Body of pancreas (tissue), 4 donors: ENCODE results near the gene FAM120AOS. TPM values are rescaled to one million over a fixed set of nuclear protein-coding genes. Genes with fewer than 3 reads are reported as not detected.

Experiments used
- ATAC-seq: fragments of 150-250 bp; one replicate; pipeline ENCODE4 v1.9.1; 2016
- DNase-seq, 4 donors: peaks; one replicate each; pipeline ENCODE4 v3.0.0-alpha.2; 2019
- H3K27ac ChIP-seq, 4 donors: fragments of 200-600 bp; sonication (generic); 1 replicate in 3 of 4; 2 replicates in 1 of 4; pipeline versions ENCODE4 v1.5.1 to v1.6.1; 2016 to 2019; ENCODE audit warnings: mild to moderate bottlenecking in 1 of 4, mixed read lengths in 1 of 4, moderate library complexity in 1 of 4
- H3K27me3 ChIP-seq, 2 donors: fragments of 200-600 bp; sonication (generic); one replicate each; pipeline ENCODE4 v1.6.0; 2016; ENCODE audit warnings: mild to moderate bottlenecking in 1 of 2
- H3K36me3 ChIP-seq, 2 donors: fragments of 200-600 bp; sonication (generic); replicated peaks in 1 of 2; 2 replicates each; pipeline ENCODE4 v1.5.1; 2016; ENCODE audit warnings: low read depth in 2 of 2; ENCODE audit not compliant: insufficient read depth in 1 of 2
- H3K4me1 ChIP-seq: fragments of 200-600 bp; sonication (generic); one replicate; pipeline ENCODE4 v1.6.0; 2016
- H3K4me3 ChIP-seq, 2 donors: fragments of 200-600 bp; sonication (generic); 1 replicate in 1 of 2; 2 replicates in 1 of 2; pipeline ENCODE4 v1.5.1; 2016 to 2019
- H3K9me3 ChIP-seq, 3 donors: fragments of 200-600 bp; sonication (generic); 1 replicate in 2 of 3; 2 replicates in 1 of 3; pipeline ENCODE4 v1.5.1; 2016
- POLR2A ChIP-seq, 3 donors: fragments of 450-650 bp; IDR thresholded peaks; one replicate each; pipeline ENCODE4 v1.6.1; 2016; ENCODE audit warnings: antibody characterized with exemption in 3 of 3, mild to moderate bottlenecking in 2 of 3
- WGBS, 2 donors: methylation state at CpG; one replicate each; pipeline ENCODE4 v1.1.5; 2017; 5-methylcytosine and 5-hydroxymethylcytosine counted together
- intact Hi-C: fragments of 100-400 bp; cut with DNase I; formaldehyde crosslinking; loops from one replicate; pipeline ENCODE4 v1.15.1; 2023
- total RNA-seq, 2 donors: library from RNA; depleted of rRNA; stranded (reverse); fragments of >200 nt; gene quantifications; one replicate each; pipeline ENCODE4 v1.1.0, GENCODE V29; 2016
- TF ChIP-seq, protein P1 (sequence below), 7 experiments: fragments of 450-650 bp in 4 of 7; fragments of 200-600 bp in 3 of 7; sonication (generic) in 3 of 7; IDR thresholded peaks; one replicate each; pipeline ENCODE4 v1.5.1; 2016 to 2019; ENCODE audit warnings: antibody characterized with exemption in 7 of 7

FAM120AOS gene
- total RNA-seq, 2 donors from 2014 or later, result 35.0 to 44.5 TPM

DNA sequence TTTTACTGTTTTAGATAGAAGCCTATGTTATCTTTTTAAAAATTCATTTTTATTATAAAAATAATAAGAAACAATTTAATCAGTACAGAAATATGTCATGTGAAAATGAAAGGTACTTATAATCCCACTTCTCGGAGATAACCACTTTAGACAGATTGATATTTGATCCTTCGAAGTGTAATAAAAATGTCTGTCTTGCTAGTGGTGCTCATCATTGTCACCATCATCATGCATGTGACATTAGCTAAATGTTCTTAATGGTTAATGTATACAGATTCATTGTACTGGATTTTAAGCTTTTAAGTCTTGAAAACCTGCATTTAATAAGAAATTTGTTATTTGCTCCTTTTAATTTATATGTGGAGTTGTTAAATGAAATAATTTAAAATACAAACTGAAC lies 30.1 kb upstream of the FAM120AOS start:
- ATAC-seq (no peak), DNase-seq (no peak)
- H3K9me3 ChIP-seq, result no peaks in the 10 kb centered on the region
- 94 to 97% methylated on average over 2 of the region's 2 CpGs for WGBS, 2 donors
- no peaks in the 10 kb centered on the region for H3K36me3 ChIP-seq
- H3K4me3 ChIP-seq, result no peak overlapping the region
- no peaks in the 10 kb centered on the region for H3K4me1 ChIP-seq
- TF ChIP-seq, protein P1, sequence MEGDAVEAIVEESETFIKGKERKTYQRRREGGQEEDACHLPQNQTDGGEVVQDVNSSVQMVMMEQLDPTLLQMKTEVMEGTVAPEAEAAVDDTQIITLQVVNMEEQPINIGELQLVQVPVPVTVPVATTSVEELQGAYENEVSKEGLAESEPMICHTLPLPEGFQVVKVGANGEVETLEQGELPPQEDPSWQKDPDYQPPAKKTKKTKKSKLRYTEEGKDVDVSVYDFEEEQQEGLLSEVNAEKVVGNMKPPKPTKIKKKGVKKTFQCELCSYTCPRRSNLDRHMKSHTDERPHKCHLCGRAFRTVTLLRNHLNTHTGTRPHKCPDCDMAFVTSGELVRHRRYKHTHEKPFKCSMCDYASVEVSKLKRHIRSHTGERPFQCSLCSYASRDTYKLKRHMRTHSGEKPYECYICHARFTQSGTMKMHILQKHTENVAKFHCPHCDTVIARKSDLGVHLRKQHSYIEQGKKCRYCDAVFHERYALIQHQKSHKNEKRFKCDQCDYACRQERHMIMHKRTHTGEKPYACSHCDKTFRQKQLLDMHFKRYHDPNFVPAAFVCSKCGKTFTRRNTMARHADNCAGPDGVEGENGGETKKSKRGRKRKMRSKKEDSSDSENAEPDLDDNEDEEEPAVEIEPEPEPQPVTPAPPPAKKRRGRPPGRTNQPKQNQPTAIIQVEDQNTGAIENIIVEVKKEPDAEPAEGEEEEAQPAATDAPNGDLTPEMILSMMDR (IDR thresholded peaks at IDR 0.05), result no peak
- TF ChIP-seq POLR2A (IDR thresholded peaks at IDR 0.05), result no peak
- no peak overlapping the region for H3K27ac ChIP-seq
- no peaks in the 10 kb centered on the region for H3K27me3 ChIP-seq
- intact Hi-C loops, result no loop called here

DNA sequence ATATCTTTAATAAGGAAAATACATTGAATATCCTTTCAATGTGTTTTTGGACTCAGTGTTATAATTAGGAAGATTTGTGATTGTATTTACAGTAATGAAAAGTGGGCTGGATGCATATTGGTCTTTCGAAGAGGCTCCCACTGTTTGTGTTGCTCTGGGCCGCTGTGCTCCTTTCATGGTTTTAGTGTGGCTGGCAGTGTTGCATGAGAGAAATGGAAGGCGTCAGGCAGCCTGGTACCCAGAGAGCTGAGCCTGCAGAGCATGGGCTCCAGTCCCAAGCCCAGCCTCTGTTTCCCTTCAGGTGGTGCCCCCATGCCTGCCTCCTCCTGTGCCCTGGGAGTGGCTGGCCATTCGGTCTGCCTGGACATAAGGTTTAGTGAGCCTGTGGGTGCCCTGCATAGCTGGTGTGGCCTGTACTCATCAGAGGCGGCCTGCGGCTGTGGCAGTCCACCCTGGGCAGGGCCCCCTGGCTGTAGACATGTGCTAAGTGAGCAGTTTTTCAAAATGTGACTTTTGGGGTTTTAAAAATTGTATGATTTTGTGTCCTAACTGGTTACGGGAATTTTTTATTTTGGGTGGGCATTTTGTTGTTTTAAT lies 27.4 kb upstream of the FAM120AOS start:
- TF ChIP-seq POLR2A (IDR thresholded peaks at IDR 0.05), result no peak
- TF ChIP-seq, protein P1 (IDR thresholded peaks at IDR 0.05), result no peak
- DNase-seq (no peak), ATAC-seq (no peak)
- H3K4me3 ChIP-seq, result no peak overlapping the region
- H3K4me1 ChIP-seq, result no peaks in the 10 kb centered on the region
- no peaks in the 10 kb centered on the region for H3K27me3 ChIP-seq
- no peaks in the 10 kb centered on the region for H3K9me3 ChIP-seq
- intact Hi-C loops, result no loop called here
- no peak overlapping the region for H3K27ac ChIP-seq
- 93 to 94% methylated on average over 7 of the region's 7 CpGs for WGBS, 2 donors
- no peaks in the 10 kb centered on the region for H3K36me3 ChIP-seq

DNA sequence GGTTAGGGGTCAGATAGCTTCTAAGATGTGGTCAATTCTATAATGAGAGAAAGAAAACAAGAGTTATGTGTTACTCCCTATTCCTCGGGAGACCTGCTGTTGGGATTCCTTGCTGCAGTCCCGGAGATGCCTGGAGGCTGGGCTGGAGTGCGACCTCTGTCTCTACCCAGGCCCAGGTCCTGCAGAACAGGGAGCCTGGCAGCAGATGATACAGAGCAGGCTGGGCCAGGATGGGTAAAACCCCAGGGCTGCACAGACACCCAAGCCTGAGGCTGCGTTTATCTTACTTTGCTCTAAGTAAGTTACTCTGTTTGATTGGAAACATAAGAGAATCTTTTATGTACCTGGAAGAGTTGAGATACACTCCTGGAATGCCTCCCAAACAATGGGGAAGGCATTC lies 26.9 kb upstream of the FAM120AOS start:
- no peak for DNase-seq
- no peak for ATAC-seq
- H3K9me3 ChIP-seq, result no peaks in the 10 kb centered on the region
- H3K27ac ChIP-seq, result no peak overlapping the region
- no peak for TF ChIP-seq POLR2A (IDR thresholded peaks at IDR 0.05)
- TF ChIP-seq, protein P1 (IDR thresholded peaks at IDR 0.05), result no peak
- H3K4me3 ChIP-seq, result no peak overlapping the region
- no peaks in the 10 kb centered on the region for H3K36me3 ChIP-seq
- WGBS, 2 donors, result 85 to 95% methylated on average over 3 to 4 of the region's 4 CpGs
- no peaks in the 10 kb centered on the region for H3K4me1 ChIP-seq
- intact Hi-C loops, result no loop called here
- no peaks in the 10 kb centered on the region for H3K27me3 ChIP-seq

DNA sequence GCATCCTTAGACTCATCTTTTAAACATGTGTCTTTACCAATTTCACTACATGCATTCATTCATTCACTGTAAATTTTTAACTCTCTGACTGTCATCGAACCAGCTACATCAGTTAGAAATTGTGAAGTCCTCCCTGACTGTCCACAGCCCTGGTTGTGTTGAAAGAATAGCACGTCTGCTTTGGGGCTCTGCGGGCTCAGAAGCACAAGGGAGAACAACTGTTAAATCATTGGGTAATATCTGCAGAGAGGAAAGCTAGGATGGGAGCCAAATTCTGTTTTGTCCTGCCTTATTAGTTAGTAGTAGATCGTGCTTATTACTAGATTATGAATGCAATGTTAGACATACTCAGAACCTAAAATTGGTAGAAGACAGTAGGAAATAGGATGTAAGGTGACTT lies 26.3 kb upstream of the FAM120AOS start:
- WGBS, 2 donors, result 84 to 86% methylated on average over 4 of the region's 4 CpGs
- intact Hi-C loops, result no loop called here

More for the DNA sequence above, 26.3 kb upstream of the FAM120AOS start:
- Histone ChIP-seq H3K4me1 (no peaks in the 10 kb centered on the region), H3K9me3 (no peaks in the 10 kb centered on the region), H3K36me3 (no peaks in the 10 kb centered on the region), H3K4me3 (no peak overlapping the region), H3K27ac (no peak overlapping the region), H3K27me3 (no peaks in the 10 kb centered on the region)
- ATAC-seq (no peak), DNase-seq (peak in 1 of 4 donors; percentile 17)
- TF ChIP-seq POLR2A (IDR thresholded peaks at IDR 0.05), result no peak
- TF ChIP-seq, protein P1 (IDR thresholded peaks at IDR 0.05), result no peak
